CD4-positive, alpha-beta memory T cell (primary cell): ENCODE data around the gene FNDC1. TPM values are rescaled to one million over a fixed set of nuclear protein-coding genes. Genes with fewer than 3 reads are reported as not detected.

Experiments
- CTCF ChIA-PET: fragments of 350-600 bp; sonication (Branson Sonifier 250); formaldehyde crosslinking; loops from one replicate; lab custom pipeline; 2021; ENCODE audit warnings: inconsistent platforms; ENCODE audit not compliant: partially characterized antibody; lab: Charles Lee
- POLR2A ChIA-PET: fragments of 350-600 bp; sonication (Branson Sonifier 250); formaldehyde crosslinking; loops from one replicate; lab custom pipeline; 2021; ENCODE audit not compliant: partially characterized antibody; lab: Charles Lee
- DNase-seq, 5 donors: peaks; one replicate each; pipeline versions ENCODE4 v3.0.0 to v3.0.0-alpha.2; 2020 to 2022; ENCODE audit warnings: mixed read lengths in 1 of 5
- H3K27ac ChIP-seq: one replicate; pipeline ENCODE4 v1.7.0; 2013; ENCODE audit warnings: low read depth, low read length
- H3K27me3 ChIP-seq: 2 replicates; pipeline ENCODE4 v1.7.0; 2013; ENCODE audit warnings: mild to moderate bottlenecking, low read length, moderate library complexity; ENCODE audit not compliant: insufficient read depth
- H3K36me3 ChIP-seq: 2 replicates; pipeline ENCODE4 v1.7.0; 2013; ENCODE audit warnings: mild to moderate bottlenecking, low read length, moderate library complexity; ENCODE audit not compliant: insufficient read depth
- H3K4me1 ChIP-seq: 2 replicates; pipeline ENCODE4 v1.7.0; 2013; ENCODE audit warnings: mild to moderate bottlenecking, low read length, moderate library complexity; ENCODE audit not compliant: insufficient read depth
- H3K4me3 ChIP-seq, 2 donors: one replicate each; pipeline ENCODE4 v1.7.0; 2013; ENCODE audit warnings: low read length in 2 of 2, mild to moderate bottlenecking in 1 of 2
- H3K9me3 ChIP-seq, 2 donors: one replicate each; pipeline ENCODE4 v1.7.0; 2013; ENCODE audit warnings: low read length in 2 of 2, control low read depth in 1 of 2; ENCODE audit not compliant: control insufficient read depth in 1 of 2
- H3K27ac Mint-ChIP-seq, 7 donors: one replicate each; pipeline ENCODE4 v1.8.0; 2020 to 2021; ENCODE audit warnings: mixed read lengths in 7 of 7, mild to moderate bottlenecking in 6 of 7, inconsistent platforms in 3 of 7, moderate library complexity in 3 of 7
- H3K27me3 Mint-ChIP-seq, 2 donors: one replicate each; pipeline ENCODE4 v1.8.0; 2020 to 2021; ENCODE audit warnings: mixed read lengths in 2 of 2
- H3K36me3 Mint-ChIP-seq, 2 donors: one replicate each; pipeline ENCODE4 v1.8.0; 2020 to 2021; ENCODE audit warnings: mixed read lengths in 2 of 2, inconsistent platforms in 1 of 2, mild to moderate bottlenecking in 1 of 2
- H3K4me1 Mint-ChIP-seq, 4 donors: one replicate each; pipeline ENCODE4 v1.8.0; 2020 to 2021; ENCODE audit warnings: mixed read lengths in 4 of 4, mild to moderate bottlenecking in 1 of 4
- H3K4me3 Mint-ChIP-seq, 8 donors: one replicate each; pipeline ENCODE4 v1.8.0; 2020 to 2021; ENCODE audit warnings: mixed read lengths in 8 of 8, mild to moderate bottlenecking in 7 of 8, moderate library complexity in 6 of 8, inconsistent platforms in 3 of 8
- H3K9me3 Mint-ChIP-seq, 8 donors: one replicate each; pipeline ENCODE4 v1.8.0; 2020 to 2021; ENCODE audit warnings: mixed read lengths in 8 of 8, mild to moderate bottlenecking in 5 of 8, inconsistent platforms in 3 of 8, moderate library complexity in 1 of 8
- intact Hi-C: fragments of 100-400 bp; cut with micrococcal nuclease; formaldehyde crosslinking; loops from one replicate; pipeline ENCODE4 v1.15.1; 2023
- polyA plus RNA-seq, 2 donors: library from polyadenylated mRNA; unstranded; fragments of 300-500 nt; fragmentation: Illumina TruSeq; gene quantifications; one replicate each; pipeline ENCODE4 v1.2.3, GENCODE V29; 2021
- total RNA-seq, 2 experiments: library from RNA; stranded (reverse); gene quantifications; one replicate each; pipeline ENCODE4 v1.2.3, GENCODE V29; 2021

FNDC1 gene
- total and polyA plus RNA-seq, 4 experiments from 2014 or later: 0.08 TPM; not detected in 3

- Histone ChIP-seq H3K27ac (no peak overlapping the region), H3K4me3 (no peak overlapping the region), H3K27me3 (peaks cover 41% of the 10 kb centered on the region), H3K9me3 (no peaks in the 10 kb centered on the region), H3K36me3 (no peaks in the 10 kb centered on the region), H3K4me1 (peaks cover 17% of the 10 kb centered on the region)
- Mint-ChIP-seq H3K9me3 (no peaks in the 10 kb centered on the region), H3K27me3 (peaks cover 32 to 59% of the 10 kb centered on the region in 2 donors), H3K27ac (peak overlapping the region in 1 of 7 donors; percentile 62), H3K4me1 (peaks cover 3 to 29% (median 17%) of the 10 kb centered on the region in 4 donors), H3K4me3 (peak overlapping the region; percentile 60 to 78 (median 74)), H3K36me3 (no peaks in the 10 kb centered on the region)
- POLR2A ChIA-PET: no interaction called here
- intact Hi-C loops: loop anchor here (1.0 to 5.0 kb wide), 2 partner anchors 294 to 486 kb away; no protein-coding TSS in a partner anchor
- peak in 1 of 5 donors; percentile 6 for DNase-seq
- CTCF ChIA-PET: interaction anchor here (9.4 kb wide), 1 partner anchor 487 kb away, joined by 125 read pairs; no protein-coding TSS in a partner anchor
Observed at GRCh38 chr6:159168536-159169192, 536 bp upstream of the FNDC1 start.

GRCh38 chr6:159169557-159170332 lies 545 bp downstream of the FNDC1 start:
- Histone ChIP-seq H3K36me3 (no peaks in the 10 kb centered on the region), H3K9me3 (no peaks in the 10 kb centered on the region), H3K4me3 (peak overlapping the region in 1 of 2 donors; percentile 10), H3K4me1 (peaks cover 17% of the 10 kb centered on the region), H3K27me3 (peaks cover 41% of the 10 kb centered on the region), H3K27ac (no peak overlapping the region)
- CTCF ChIA-PET: interaction anchor here (1.0 to 9.4 kb wide), 5 partner anchors 9 to 486 kb away, joined by 3 to 125 read pairs (median 3); no protein-coding TSS in a partner anchor
- Mint-ChIP-seq H3K27me3 (peaks cover 35 to 64% of the 10 kb centered on the region in 2 donors), H3K36me3 (no peaks in the 10 kb centered on the region), H3K9me3 (no peaks in the 10 kb centered on the region), H3K4me3 (peak overlapping the region; percentile 60 to 79 (median 72)), H3K4me1 (peaks cover 6 to 33% (median 21%) of the 10 kb centered on the region in 4 donors), H3K27ac (peak overlapping the region in 1 of 7 donors; percentile 21)
- intact Hi-C loops: loop anchor here (1.0 to 10.0 kb wide), 3 partner anchors 293 to 1285 kb away; no protein-coding TSS in a partner anchor
- POLR2A ChIA-PET: no interaction called here
- peak in 3 of 5 donors; percentile 14 to 27 (median 15) for DNase-seq

- H3K36me3 Mint-ChIP-seq: no peaks in the 10 kb centered on the region
- Histone ChIP-seq H3K27ac (no peak overlapping the region), H3K9me3 (no peaks in the 10 kb centered on the region), H3K36me3 (no peaks in the 10 kb centered on the region), H3K4me1 (peaks cover 17% of the 10 kb centered on the region), H3K27me3 (peaks cover 41% of the 10 kb centered on the region), H3K4me3 (no peak overlapping the region)
- DNase-seq: no peak
- H3K9me3 Mint-ChIP-seq: no peaks in the 10 kb centered on the region
- intact Hi-C loops: loop anchor here (10.0 kb wide), 1 partner anchor 1284 kb away; no protein-coding TSS in a partner anchor
- CTCF ChIA-PET: interaction anchor here (1.0 to 9.4 kb wide), 5 partner anchors 10 to 486 kb away, joined by 3 to 125 read pairs (median 3); no protein-coding TSS in a partner anchor
- POLR2A ChIA-PET: no interaction called here
- peaks cover 35 to 62% of the 10 kb centered on the region in 2 donors for H3K27me3 Mint-ChIP-seq
- H3K27ac Mint-ChIP-seq: peak overlapping the region in 1 of 7 donors; percentile 21
- peaks cover 6 to 33% (median 21%) of the 10 kb centered on the region in 4 donors for H3K4me1 Mint-ChIP-seq
- H3K4me3 Mint-ChIP-seq: peak overlapping the region; percentile 55 to 79 (median 70)
Observed at GRCh38 chr6:159170333-159170672, 1.1 kb downstream of the FNDC1 start.

- H3K4me3 Mint-ChIP-seq: peak overlapping the region in 4 of 8 donors; percentile 1 to 70 (median 44)
- no peak for DNase-seq
Observed at GRCh38 chr6:159170999-159171712, 2.0 kb downstream of the FNDC1 start.

GRCh38 chr6:159172091-159172491 lies 2.9 kb downstream of the FNDC1 start:
- Histone ChIP-seq H3K4me1 (peaks cover 17% of the 10 kb centered on the region), H3K9me3 (no peaks in the 10 kb centered on the region), H3K36me3 (no peaks in the 10 kb centered on the region), H3K4me3 (no peak overlapping the region), H3K27ac (no peak overlapping the region), H3K27me3 (peaks cover 41% of the 10 kb centered on the region)
- Mint-ChIP-seq H3K27me3 (peaks cover 39 to 62% of the 10 kb centered on the region in 2 donors), H3K27ac (no peak overlapping the region), H3K36me3 (no peaks in the 10 kb centered on the region), H3K9me3 (no peaks in the 10 kb centered on the region), H3K4me1 (peaks cover 7 to 28% (median 21%) of the 10 kb centered on the region in 4 donors), H3K4me3 (peak overlapping the region in 1 of 8 donors; percentile 6)
- ChIA-PET POLR2A (no interaction called here), CTCF (interaction anchor here (2.8 to 9.4 kb wide), 2 partner anchors 12 to 484 kb away, joined by 8 to 125 read pairs; no protein-coding TSS in a partner anchor)
- intact Hi-C loops: loop anchor here (10.0 kb wide), 1 partner anchor 1283 kb away; no protein-coding TSS in a partner anchor
- DNase-seq: no peak

More at GRCh38 chr6:159170999-159171712, 2.0 kb downstream of the FNDC1 start:
- H3K27me3 Mint-ChIP-seq: peaks cover 35 to 60% of the 10 kb centered on the region in 2 donors
- Histone ChIP-seq H3K9me3 (no peaks in the 10 kb centered on the region), H3K27ac (no peak overlapping the region), H3K4me3 (no peak overlapping the region), H3K36me3 (no peaks in the 10 kb centered on the region), H3K27me3 (peaks cover 41% of the 10 kb centered on the region), H3K4me1 (peaks cover 17% of the 10 kb centered on the region)
- POLR2A ChIA-PET: no interaction called here
- no peaks in the 10 kb centered on the region for H3K9me3 Mint-ChIP-seq
- H3K36me3 Mint-ChIP-seq: no peaks in the 10 kb centered on the region
- peaks cover 7 to 33% (median 21%) of the 10 kb centered on the region in 4 donors for H3K4me1 Mint-ChIP-seq
- intact Hi-C loops: loop anchor here (10.0 kb wide), 1 partner anchor 1284 kb away; no protein-coding TSS in a partner anchor
- CTCF ChIA-PET: interaction anchor here (1.3 to 9.4 kb wide), 3 partner anchors 13 to 485 kb away, joined by 3 to 125 read pairs (median 8); no protein-coding TSS in a partner anchor
- H3K27ac Mint-ChIP-seq: no peak overlapping the region

- Histone ChIP-seq H3K27ac (no peak overlapping the region), H3K36me3 (no peaks in the 10 kb centered on the region), H3K27me3 (peaks cover 32% of the 10 kb centered on the region), H3K4me3 (no peak overlapping the region), H3K9me3 (no peaks in the 10 kb centered on the region), H3K4me1 (peaks cover 11% of the 10 kb centered on the region)
- CTCF ChIA-PET: interaction anchor here (0.7 to 9.4 kb wide), 11 partner anchors 9 to 1281 kb away, joined by 3 to 125 read pairs (median 3); no protein-coding TSS in a partner anchor
- Mint-ChIP-seq H3K4me1 (peaks cover 7 to 17% (median 12%) of the 10 kb centered on the region in 4 donors), H3K27ac (peak overlapping the region in 2 of 7 donors; percentile 38 to 67), H3K4me3 (peak overlapping the region in 5 of 8 donors; percentile 12 to 62 (median 47)), H3K36me3 (no peaks in the 10 kb centered on the region), H3K9me3 (no peaks in the 10 kb centered on the region), H3K27me3 (peaks cover 31 to 49% of the 10 kb centered on the region in 2 donors)
- intact Hi-C loops: loop anchor here (1.0 to 10.0 kb wide), 3 partner anchors 480 to 1280 kb away; no protein-coding TSS in a partner anchor
- POLR2A ChIA-PET: interaction anchor here (1.8 kb wide), 1 partner anchor 480 kb away, joined by 5 read pairs; no protein-coding TSS in a partner anchor
- DNase-seq: peak; percentile 58 to 63 (median 61)
Observed at GRCh38 chr6:159174263-159174969, 5.2 kb downstream of the FNDC1 start.
